HG03457 (cell line): Measurements from ENCODE around the gene GRAMD4.
"Not testable (repeated sequence)": the region's sequence is repeated elsewhere in the genome, so short reads cannot be mapped to it uniquely, and the experiment has no call there.

ENCODE experiments used
- ATAC-seq: cut with Tn5 transposase; IDR thresholded peaks from one replicate; pipeline ENCODE4 v1.9.1; 2021; ENCODE audit warnings: moderate number of reproducible peaks; ENCODE audit not compliant: unreplicated experiment

GRAMD4 gene

GRCh38 chr22:46617986-46618647, 2.1 kb upstream of the GRAMD4 start:
- ATAC-seq: no peak

DNA sequence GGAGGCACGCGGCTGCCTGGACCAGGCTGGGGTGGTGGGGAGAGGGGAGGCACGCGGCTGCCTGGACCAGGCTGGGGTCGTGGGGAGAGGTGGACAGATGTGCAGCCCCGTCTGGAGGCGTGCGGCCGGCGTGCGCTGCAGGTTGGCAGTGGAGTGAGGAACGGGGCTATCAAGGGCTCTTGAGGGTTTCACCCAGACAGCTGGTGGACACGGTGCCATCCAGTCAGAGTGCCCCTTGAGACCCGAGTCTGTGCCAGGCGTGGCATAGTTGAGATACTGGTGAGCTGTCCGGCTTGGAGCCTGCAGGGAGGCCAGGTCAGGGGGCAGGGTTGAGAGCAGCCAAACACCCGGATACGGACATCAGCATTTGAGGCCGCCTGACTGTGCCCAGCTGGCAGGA, 1.5 kb upstream of the GRAMD4 start:
- ATAC-seq: no peak

DNA sequence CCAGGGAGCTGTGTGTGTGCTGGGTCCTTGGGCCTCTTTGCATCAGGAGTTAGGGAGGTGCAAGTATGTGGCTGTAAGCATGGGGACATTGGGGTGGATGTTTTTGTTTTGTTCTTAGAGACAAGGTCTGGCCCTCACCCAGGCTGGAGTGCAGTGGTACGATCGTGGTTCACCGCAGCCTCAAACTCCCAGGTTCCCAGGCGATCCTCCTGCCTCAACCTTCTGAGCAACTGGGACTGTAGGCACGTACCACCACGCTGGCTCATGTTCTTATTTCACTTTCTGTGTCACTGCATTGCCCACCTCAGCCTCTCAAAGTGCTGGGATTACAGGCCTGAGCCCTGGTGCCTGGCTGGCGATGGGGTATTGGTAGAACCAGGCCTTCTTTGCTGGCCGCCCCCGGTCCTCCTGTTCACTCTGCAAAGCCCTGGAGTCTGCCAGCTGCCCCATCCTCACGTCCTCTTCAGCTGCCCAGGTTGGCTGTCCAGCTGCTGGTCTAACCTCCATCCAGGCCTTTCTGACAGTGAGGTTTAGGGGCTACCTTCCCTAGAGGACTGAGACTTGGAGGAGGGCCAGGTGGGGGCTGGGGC, 851 bp upstream of the GRAMD4 start:
- ATAC-seq: no peak

DNA sequence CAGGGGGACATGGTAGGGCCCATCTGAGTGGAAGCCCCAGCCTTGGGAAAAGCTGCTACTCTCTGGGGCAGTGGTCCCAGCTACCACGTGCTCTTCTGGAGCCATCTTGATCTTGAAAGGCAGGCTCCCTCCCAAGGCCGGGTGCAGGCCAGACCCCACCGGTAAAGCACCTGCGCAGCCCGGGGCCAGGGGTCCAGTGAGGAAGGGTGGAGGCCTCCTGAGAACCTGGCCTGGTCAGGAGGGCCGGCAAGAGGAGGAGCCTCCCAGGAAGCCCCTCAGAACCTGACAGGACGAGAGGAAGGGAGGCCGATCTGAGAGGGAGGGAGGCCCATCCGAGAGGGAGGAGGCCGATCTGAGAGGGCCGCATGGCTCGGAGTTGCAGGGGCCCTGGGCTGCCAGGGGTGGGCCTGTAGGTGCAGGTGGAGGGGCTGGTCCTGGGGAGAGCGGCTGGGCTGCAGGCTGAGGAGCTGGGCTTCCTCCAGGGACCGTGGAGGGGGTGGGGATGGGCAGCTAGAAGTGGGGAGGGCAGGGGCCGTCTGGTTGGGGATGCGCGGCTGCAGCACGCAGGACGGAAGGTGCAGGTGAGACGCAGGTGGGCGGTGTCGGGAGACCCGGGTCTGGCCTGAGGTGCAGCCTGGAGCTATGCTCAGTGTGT, 529 bp downstream of the GRAMD4 start:
- no peak for ATAC-seq

GRCh38 chr22:46621243-46621930, 1.2 kb downstream of the GRAMD4 start:
- not testable (repeated sequence) for ATAC-seq

DNA sequence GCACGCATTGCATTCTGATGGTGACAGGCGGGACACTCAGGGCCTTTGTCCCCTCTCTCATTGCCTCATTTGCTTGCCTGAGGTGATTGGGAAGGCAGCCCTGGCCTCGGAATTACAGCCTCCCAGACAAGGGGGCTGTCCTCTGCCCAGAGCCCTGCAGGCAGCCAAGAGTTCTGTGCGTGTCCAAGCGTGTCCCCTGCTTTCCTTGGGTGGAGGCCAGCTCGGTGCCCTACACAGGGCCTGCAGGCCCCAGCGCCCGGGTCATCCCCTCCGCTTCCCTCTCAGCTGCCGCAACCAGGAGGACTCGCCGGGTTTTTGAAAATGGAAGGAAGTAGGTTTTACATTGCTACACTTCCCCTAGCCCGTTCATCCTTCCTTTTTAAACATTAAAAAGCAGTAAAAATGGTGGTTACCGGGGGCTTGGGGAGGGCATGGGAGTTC, 1.9 kb downstream of the GRAMD4 start:
- ATAC-seq: no peak

DNA sequence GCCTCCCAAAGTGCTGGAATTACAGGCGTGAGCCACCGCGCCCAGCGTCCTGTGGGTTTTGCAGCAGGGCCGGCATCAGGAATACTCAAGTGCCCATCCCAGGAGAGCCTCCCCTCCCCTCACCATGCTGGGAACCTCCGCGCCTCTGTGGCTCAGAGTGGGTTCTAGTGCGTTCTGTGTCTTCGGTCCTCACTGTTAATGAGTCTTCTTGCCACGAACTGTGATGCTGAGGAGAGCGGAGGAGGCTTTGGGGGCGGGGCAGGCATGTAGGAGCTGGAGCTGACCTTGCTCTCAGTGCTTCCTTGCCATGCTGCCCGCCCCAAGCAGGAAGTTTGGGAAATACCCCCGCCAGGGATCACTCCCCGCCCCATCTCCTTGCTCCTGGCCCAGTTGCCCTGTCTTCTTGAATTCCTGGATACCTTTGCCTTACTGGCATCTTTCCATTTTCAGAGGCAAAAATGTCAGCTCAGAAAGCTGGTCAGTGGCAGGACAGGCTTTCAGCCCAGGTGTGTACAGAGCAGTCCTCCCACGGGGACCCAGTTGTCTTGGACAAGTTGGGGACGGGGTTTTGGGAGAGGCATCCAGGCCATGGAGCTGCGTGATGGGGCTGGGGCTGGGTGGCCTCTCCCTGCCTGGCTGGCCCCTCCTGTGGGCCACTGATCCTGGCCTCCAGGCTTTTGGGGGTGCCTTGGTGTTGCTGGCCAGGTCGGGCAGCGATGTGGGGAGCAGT, 5.1 kb downstream of the GRAMD4 start:
- ATAC-seq: no peak

GRCh38 chr22:46625843-46626349, 5.7 kb downstream of the GRAMD4 start:
- no peak for ATAC-seq

DNA sequence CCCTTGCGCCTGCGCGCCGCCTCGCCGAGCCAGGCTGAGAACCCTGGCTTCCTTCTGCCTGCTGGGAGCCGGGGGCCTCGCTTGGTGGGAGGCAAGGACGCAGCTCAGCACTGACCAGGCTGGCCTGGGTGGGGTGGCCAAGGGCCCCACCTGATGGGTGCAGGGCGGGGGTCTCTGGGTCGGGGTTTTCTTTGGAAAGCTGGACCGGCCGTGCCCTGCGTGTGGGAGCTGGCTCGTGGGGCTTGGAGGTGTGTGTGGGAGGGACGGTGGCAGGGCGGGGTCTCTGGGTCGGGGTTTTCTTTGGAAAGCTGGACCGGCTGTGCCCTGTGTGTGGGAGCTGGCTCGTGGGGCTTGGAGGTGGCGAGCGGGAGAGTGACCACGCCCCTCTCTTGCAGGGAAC, 6.2 kb downstream of the GRAMD4 start:
- ATAC-seq: no peak

- ATAC-seq: no peak
These were observed 7.0 kb downstream of the GRAMD4 start for GRCh38 chr22:46626911-46627805.

DNA sequence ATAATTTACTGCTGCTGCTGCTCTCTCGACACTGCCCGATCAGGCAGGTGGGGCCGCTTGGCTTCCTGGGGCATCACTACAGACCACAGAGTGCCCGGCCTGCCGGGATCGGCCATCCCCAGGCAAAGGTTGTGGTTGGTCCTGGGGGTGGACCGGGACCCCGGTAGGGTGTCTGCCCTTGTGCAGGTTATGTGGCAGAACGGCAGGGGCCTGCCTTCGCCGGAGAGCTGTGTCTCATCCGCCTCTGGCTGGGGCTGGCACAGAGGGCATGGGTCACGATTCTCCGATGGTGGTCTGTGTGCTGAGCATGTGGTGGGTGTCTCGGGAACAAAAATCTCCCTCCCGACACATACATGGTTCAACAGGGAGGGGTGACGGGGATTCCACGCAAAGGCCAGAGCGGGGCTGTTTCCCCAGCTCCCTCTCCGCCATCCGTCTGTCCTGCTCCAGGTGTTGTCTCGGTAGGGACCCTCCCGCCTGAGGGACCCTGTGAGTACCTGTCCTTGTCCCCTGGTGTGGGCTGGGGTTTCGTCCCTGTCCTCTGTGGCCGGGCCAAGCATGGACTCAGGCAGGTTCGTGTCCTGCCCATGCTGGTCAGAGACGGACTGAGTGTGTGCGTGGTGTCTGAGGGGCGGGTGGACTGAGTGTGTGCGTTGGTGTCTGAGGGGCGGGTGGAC, 7.8 kb downstream of the GRAMD4 start:
- no peak for ATAC-seq

DNA sequence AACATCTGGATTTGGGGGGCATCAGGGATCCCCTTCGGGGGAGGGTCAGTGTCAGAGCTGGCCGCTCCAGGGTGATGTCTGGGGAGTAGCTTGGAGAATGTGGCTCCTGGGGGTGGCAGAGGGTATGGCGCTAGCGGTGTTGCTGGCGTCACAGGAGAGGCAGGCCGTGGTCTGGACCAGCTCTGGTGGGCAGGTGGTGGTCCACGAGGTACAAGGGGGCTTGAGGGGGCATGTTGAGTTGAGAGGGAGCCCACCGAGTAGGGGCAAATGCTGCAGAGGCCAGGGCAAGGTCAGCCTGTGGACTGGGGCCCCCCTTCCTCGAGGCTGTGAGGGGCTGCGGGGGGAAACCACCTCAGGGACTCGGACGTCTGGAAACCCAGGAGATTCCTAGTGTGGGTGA, 8.6 kb downstream of the GRAMD4 start:
- no peak for ATAC-seq

DNA sequence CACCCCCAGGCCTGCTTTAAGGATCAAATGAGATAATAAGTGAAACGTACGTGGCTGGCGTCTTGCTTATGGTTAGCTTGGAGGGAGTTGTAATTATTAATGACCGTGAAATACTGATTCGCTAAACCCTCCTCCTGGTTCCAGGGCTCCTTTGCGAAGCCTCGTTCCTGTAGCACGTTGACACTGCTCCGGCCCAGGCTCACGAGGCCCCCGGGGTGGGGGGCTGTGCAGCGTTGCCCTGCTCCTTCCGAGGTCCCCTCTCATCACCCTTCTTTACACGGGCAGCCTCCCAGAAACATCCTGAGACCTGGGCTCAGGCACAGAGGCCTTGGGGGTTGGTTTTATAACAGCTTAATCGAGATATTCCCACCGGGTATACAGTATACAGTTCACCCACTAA, 9.1 kb downstream of the GRAMD4 start:
- ATAC-seq: no peak

- no peak for ATAC-seq
These were observed 10.9 kb downstream of the GRAMD4 start for GRCh38 chr22:46631113-46631512.

- no peak for ATAC-seq
These were observed 12.6 kb downstream of the GRAMD4 start for GRCh38 chr22:46632646-46633249.

- ATAC-seq: no peak
These were observed 13.2 kb downstream of the GRAMD4 start for GRCh38 chr22:46633334-46633890.

DNA sequence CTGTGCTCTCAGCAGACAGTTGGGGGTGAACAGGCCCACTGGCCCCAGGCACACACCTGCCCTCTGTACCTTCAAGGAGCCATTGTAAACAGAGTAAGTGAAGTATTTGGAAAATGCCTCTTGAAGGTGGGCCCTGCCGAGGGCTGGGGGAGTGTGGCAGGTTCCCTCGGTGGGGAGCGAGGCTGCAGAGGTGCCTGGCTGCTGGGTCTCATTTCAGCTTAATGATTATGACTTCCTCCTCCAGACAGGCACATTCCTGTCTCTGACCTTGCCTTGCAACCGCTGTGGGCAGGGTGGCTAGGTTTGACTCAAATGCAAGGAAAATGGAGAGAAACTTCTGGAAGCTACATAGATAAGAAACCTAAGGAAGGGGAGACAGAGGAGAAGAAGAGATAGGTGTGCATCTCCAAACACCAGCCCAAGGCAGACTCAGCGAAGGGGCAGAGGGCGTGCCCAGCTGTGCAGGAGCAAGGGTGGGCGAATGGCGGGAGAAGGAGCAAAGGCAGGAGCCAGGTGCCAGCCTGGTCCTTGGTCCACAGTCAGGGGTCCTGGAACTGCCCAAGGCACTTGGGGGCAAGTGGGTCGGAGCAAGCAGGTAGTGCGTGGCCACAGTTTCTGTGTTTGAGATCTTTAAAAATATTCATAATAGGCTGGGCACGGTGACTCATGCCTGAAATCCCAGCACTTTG, 14.0 kb downstream of the GRAMD4 start:
- no peak for ATAC-seq
